HUES48 (cell line): ENCODE measurements around the gene LIN28A.
A peak's percentile ranks its signal among the peaks of the same experiment; 100 is the strongest.

Experiments used
- H3K27ac ChIP-seq: one replicate; pipeline ENCODE4 v1.7.0; 2013; ENCODE audit warnings: low read depth, low read length, inconsistent platforms
- H3K27me3 ChIP-seq: 2 replicates; pipeline ENCODE4 v1.6.1; 2013; ENCODE audit warnings: mild to moderate bottlenecking, low read length; ENCODE audit not compliant: control insufficient read depth, insufficient read depth
- H3K36me3 ChIP-seq: 2 replicates; pipeline ENCODE4 v1.6.1; 2013; ENCODE audit warnings: low read length; ENCODE audit not compliant: control insufficient read depth, insufficient read depth
- H3K4me1 ChIP-seq: 2 replicates; pipeline ENCODE4 v1.6.1; 2013; ENCODE audit warnings: mild to moderate bottlenecking, low read length; ENCODE audit not compliant: control insufficient read depth, insufficient read depth
- H3K4me3 ChIP-seq: 2 replicates; pipeline ENCODE4 v1.5.1; 2013; ENCODE audit warnings: mild to moderate bottlenecking, low read depth, low read length
- H3K9ac ChIP-seq: 2 replicates; pipeline ENCODE4 v1.6.1; 2013; ENCODE audit warnings: mild to moderate bottlenecking, low read depth, low read length, moderate library complexity
- H3K9me3 ChIP-seq: 2 replicates; pipeline ENCODE4 v1.6.1; 2013; ENCODE audit warnings: low read length; ENCODE audit not compliant: control insufficient read depth, insufficient read depth

LIN28A gene

DNA sequence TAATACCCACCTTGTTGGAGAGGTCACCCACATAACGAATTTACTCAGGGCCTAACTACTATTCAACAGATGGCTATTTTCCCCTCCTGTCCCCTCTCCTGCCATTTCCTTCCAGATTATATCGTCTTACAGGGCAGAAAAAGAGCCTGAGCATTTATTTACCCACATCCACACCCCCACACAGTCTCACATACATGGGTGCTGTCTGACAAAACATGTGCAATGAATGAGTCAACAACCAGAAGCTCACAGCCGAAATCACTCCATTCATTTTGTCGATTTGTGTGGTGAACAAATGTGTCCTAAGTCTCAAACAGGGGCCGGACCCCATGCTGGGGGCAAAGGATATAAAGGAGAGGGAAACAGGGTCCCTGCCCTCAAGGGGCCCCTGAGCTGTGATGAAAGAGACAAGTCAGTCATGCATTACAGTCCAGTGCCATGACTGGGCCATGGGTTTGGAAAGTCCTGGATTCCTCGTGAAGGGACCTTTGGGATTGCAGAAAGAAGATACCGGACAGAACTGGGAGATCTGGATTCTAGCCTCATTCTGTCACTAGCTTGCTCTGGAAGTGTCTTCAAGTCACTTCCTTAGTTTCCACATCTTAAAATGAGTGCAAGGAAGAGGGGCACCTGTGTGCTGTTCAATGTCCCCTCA is 21.7 kb upstream of the LIN28A start:
- H3K4me1 ChIP-seq: peaks cover 8% of the 10 kb centered on the region
- H3K4me3 ChIP-seq: no peak overlapping the region
- no peak overlapping the region for H3K9ac ChIP-seq
- H3K27me3 ChIP-seq: no peaks in the 10 kb centered on the region
- no peaks in the 10 kb centered on the region for H3K9me3 ChIP-seq
- no peak overlapping the region for H3K27ac ChIP-seq
- no peaks in the 10 kb centered on the region for H3K36me3 ChIP-seq

- Histone ChIP-seq H3K36me3 (no peaks in the 10 kb centered on the region), H3K27ac (no peak overlapping the region), H3K4me1 (peaks cover 8% of the 10 kb centered on the region), H3K9ac (no peak overlapping the region), H3K4me3 (no peak overlapping the region), H3K27me3 (no peaks in the 10 kb centered on the region), H3K9me3 (no peaks in the 10 kb centered on the region)
Observed at GRCh38 chr1:26389604-26390247, 20.9 kb upstream of the LIN28A start.

- Histone ChIP-seq H3K4me3 (no peak overlapping the region), H3K27me3 (no peaks in the 10 kb centered on the region), H3K36me3 (no peaks in the 10 kb centered on the region), H3K4me1 (peaks cover 4% of the 10 kb centered on the region; the same call in 1 of the 2 replicates), H3K9ac (no peak overlapping the region), H3K27ac (no peak overlapping the region), H3K9me3 (no peaks in the 10 kb centered on the region)
Observed at GRCh38 chr1:26391450-26391849, 19.2 kb upstream of the LIN28A start.

DNA sequence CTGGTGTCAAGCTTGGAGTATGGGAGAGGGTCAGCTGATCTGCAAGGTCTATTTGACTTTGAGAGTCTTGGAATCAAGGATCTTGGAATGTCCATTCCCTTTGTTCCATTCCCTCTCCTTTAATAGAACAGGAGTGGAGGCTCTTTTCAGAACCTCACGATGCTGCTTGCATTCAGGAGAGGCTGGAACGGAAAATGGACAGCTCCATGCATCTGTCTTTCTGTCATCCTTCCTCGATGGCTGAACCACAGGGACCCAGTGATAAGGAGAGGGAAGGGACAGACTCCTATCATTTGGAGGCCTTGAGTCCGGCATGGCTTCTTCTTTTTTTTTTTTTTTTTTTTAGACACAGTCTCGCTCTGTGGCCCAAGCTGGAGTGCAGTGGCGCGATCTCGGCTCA is 14.9 kb upstream of the LIN28A start:
- no peaks in the 10 kb centered on the region for H3K9me3 ChIP-seq
- no peak overlapping the region for H3K9ac ChIP-seq
- no peak overlapping the region for H3K4me3 ChIP-seq
- no peaks in the 10 kb centered on the region for H3K27me3 ChIP-seq
- no peaks in the 10 kb centered on the region for H3K36me3 ChIP-seq
- H3K4me1 ChIP-seq: peaks cover 4% of the 10 kb centered on the region; the same call in 1 of the 2 replicates
- H3K27ac ChIP-seq: no peak overlapping the region

GRCh38 chr1:26399034-26399433 is 11.6 kb upstream of the LIN28A start:
- H3K27ac ChIP-seq: no peak overlapping the region
- no peak overlapping the region for H3K4me3 ChIP-seq
- H3K4me1 ChIP-seq: no peaks in the 10 kb centered on the region
- H3K27me3 ChIP-seq: no peaks in the 10 kb centered on the region
- no peak overlapping the region for H3K9ac ChIP-seq
- H3K9me3 ChIP-seq: no peaks in the 10 kb centered on the region
- H3K36me3 ChIP-seq: no peaks in the 10 kb centered on the region

GRCh38 chr1:26401891-26402290 is 8.7 kb upstream of the LIN28A start:
- Histone ChIP-seq H3K27ac (no peak overlapping the region), H3K27me3 (no peaks in the 10 kb centered on the region), H3K36me3 (no peaks in the 10 kb centered on the region), H3K4me3 (no peak overlapping the region), H3K9ac (no peak overlapping the region), H3K4me1 (no peaks in the 10 kb centered on the region), H3K9me3 (no peaks in the 10 kb centered on the region)

GRCh38 chr1:26403656-26404055 is 7.0 kb upstream of the LIN28A start:
- Histone ChIP-seq H3K27ac (no peak overlapping the region), H3K9me3 (no peaks in the 10 kb centered on the region), H3K4me1 (peaks cover under 1% of the 10 kb centered on the region; the same call in 1 of the 2 replicates), H3K9ac (no peak overlapping the region), H3K4me3 (no peak overlapping the region), H3K36me3 (no peaks in the 10 kb centered on the region), H3K27me3 (no peaks in the 10 kb centered on the region)

GRCh38 chr1:26404641-26405040 is 6.0 kb upstream of the LIN28A start:
- no peaks in the 10 kb centered on the region for H3K9me3 ChIP-seq
- H3K4me1 ChIP-seq: peaks cover 9% of the 10 kb centered on the region
- no peak overlapping the region for H3K9ac ChIP-seq
- H3K36me3 ChIP-seq: no peaks in the 10 kb centered on the region
- H3K27ac ChIP-seq: no peak overlapping the region
- H3K4me3 ChIP-seq: no peak overlapping the region
- H3K27me3 ChIP-seq: no peaks in the 10 kb centered on the region

- Histone ChIP-seq H3K36me3 (no peaks in the 10 kb centered on the region), H3K9me3 (no peaks in the 10 kb centered on the region), H3K4me3 (no peak overlapping the region), H3K9ac (no peak overlapping the region), H3K27me3 (no peaks in the 10 kb centered on the region), H3K4me1 (peaks cover 12% of the 10 kb centered on the region), H3K27ac (no peak overlapping the region)
Observed at GRCh38 chr1:26405281-26405915, 5.2 kb upstream of the LIN28A start.

DNA sequence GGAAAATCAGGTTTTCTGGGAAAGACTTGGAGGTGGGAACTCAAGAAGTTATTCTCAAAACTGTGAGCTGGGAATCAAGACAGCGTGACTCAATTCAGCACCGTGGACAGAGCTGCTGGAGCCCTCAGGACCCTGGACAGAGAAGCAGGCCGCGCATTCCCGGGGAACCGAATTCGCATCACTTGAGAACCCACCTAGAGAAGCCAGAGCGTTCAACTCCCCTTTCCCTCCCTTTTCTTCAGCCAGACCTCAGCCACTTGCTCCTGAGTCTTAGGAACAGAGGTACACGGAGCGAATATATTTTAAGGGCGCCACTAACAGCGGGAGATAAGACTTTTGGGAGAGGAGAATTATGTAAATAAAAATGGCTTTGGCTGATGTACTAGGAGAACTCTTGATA is 2.0 kb upstream of the LIN28A start:
- Histone ChIP-seq H3K27ac (no peak overlapping the region), H3K4me3 (peak overlapping the region; percentile 58), H3K9me3 (no peaks in the 10 kb centered on the region), H3K4me1 (peaks cover 26% of the 10 kb centered on the region), H3K27me3 (no peaks in the 10 kb centered on the region), H3K36me3 (peaks cover 22% of the 10 kb centered on the region), H3K9ac (no peak overlapping the region)

DNA sequence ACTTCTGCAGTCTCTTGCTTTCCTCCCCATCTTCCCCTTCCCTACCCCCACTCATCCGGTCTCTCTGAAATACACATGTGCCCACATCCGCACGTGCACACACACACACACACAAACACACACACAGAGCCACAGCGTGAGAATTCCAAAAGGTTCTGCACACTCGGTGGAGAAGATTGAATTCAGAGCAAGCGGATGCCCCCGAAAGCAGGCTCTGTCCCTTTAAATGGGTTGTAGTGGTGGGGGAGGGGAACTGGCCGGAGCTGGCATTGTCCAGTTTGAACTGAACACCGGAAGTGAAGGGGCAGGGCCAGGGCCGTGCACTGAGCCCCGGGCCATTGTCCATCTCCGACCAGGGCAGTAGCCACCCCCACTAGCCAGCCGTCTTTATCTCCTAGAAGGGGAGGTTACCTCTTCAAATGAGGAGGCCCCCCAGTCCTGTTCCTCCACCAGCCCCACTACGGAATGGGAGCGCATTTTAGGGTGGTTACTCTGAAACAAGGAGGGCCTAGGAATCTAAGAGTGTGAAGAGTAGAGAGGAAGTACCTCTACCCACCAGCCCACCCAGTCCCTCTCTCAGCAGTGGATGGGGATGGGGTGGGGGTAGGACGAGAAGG is 1.3 kb upstream of the LIN28A start:
- Histone ChIP-seq H3K4me3 (peak overlapping the region; percentile 58), H3K27ac (peak overlapping the region; percentile 98), H3K27me3 (no peaks in the 10 kb centered on the region), H3K36me3 (peaks cover 27% of the 10 kb centered on the region), H3K9ac (peak overlapping the region; percentile 77), H3K9me3 (no peaks in the 10 kb centered on the region), H3K4me1 (peaks cover 31% of the 10 kb centered on the region)
